Right lobe of liver (tissue), 4 donors: ENCODE data around the gene MYH9.

Experiments used
- POLR2A ChIP-seq: fragments of 450-650 bp; IDR thresholded peaks from one replicate; pipeline ENCODE4 v1.6.1; 2017; ENCODE audit warnings: antibody characterized with exemption, mild to moderate bottlenecking
- TF ChIP-seq, protein P1 (sequence below), 4 donors: fragments of 200-600 bp in 3 of 4; fragments of 450-650 bp in 1 of 4; IDR thresholded peaks; one replicate each; pipeline versions ENCODE4 v1.5.1 to v1.8.0; 2016 to 2022; ENCODE audit warnings: antibody characterized with exemption in 4 of 4, mild to moderate bottlenecking in 2 of 4
- donor health status: DM: no; HTN: no; CAD: no.
- donor health status: DM: no; HTN: no; CAD: no.
- donor health status: DM: no; HTN: yes; CAD: no.

DNA sequence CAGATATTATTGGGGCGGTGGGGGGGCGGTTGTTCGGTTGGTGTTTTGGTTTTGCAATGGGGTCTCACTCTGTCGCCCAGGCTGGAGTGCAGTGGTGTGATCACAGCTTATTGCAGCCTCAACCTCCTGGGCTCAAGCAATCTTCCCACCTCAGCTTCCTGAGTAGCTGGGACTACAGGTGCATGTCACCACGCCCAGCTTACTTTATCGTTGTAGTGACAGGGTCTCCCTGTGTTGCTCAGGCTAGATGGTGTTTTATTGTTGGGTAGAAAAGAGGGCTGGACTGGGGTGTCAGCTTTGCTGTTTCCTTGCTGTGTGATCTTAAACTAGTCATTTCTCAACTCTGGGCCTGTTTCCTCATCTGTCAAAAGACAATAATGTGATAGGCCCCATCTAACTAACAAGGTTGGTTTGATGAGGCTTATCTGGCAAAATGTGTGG lies 17.5 kb upstream of the MYH9 start:
- no peak for TF ChIP-seq POLR2A
- TF ChIP-seq, protein P1, sequence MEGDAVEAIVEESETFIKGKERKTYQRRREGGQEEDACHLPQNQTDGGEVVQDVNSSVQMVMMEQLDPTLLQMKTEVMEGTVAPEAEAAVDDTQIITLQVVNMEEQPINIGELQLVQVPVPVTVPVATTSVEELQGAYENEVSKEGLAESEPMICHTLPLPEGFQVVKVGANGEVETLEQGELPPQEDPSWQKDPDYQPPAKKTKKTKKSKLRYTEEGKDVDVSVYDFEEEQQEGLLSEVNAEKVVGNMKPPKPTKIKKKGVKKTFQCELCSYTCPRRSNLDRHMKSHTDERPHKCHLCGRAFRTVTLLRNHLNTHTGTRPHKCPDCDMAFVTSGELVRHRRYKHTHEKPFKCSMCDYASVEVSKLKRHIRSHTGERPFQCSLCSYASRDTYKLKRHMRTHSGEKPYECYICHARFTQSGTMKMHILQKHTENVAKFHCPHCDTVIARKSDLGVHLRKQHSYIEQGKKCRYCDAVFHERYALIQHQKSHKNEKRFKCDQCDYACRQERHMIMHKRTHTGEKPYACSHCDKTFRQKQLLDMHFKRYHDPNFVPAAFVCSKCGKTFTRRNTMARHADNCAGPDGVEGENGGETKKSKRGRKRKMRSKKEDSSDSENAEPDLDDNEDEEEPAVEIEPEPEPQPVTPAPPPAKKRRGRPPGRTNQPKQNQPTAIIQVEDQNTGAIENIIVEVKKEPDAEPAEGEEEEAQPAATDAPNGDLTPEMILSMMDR (IDR thresholded peaks at IDR 0.05) = no peak
